ENCODE measurements around the gene IGDCC3.

IGDCC3 gene

DNA sequence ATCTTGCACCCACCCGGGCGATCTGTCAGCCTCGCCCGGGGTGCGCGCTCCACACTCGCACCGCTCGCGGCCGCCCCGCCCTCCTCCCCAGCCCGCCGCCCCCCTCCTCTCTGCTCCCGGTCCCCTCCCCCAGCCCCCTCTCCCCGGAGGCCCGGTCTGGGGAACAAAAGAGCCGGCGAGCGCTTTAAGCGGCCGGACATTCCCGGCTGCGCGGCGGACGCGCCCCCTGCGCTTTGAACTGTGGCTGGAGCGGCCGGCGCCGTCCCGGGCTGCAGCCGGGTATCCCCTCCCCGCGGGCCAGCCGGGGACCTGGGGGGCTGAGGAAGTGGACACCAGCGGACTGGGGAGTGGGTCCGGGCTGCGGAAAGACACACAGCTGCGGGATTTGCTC, at the start of gene IGDCC3:
TSS of gene IGDCC3 (minus strand) at position 27 of the 391 bp plus-strand sequence. CDS start 214 bp downstream, outside the sequence.
- CTCF ChIA-PET, result interaction anchor here (1.1 kb wide), 1 partner anchor 32 kb away, joined by 3 read pairs; no protein-coding TSS in a partner anchor
- TF ChIP-seq, protein P1, sequence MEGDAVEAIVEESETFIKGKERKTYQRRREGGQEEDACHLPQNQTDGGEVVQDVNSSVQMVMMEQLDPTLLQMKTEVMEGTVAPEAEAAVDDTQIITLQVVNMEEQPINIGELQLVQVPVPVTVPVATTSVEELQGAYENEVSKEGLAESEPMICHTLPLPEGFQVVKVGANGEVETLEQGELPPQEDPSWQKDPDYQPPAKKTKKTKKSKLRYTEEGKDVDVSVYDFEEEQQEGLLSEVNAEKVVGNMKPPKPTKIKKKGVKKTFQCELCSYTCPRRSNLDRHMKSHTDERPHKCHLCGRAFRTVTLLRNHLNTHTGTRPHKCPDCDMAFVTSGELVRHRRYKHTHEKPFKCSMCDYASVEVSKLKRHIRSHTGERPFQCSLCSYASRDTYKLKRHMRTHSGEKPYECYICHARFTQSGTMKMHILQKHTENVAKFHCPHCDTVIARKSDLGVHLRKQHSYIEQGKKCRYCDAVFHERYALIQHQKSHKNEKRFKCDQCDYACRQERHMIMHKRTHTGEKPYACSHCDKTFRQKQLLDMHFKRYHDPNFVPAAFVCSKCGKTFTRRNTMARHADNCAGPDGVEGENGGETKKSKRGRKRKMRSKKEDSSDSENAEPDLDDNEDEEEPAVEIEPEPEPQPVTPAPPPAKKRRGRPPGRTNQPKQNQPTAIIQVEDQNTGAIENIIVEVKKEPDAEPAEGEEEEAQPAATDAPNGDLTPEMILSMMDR (conservative IDR thresholded peaks at IDR 0.05; ENCODE audit: low read depth), result no peak
- H3K27ac ChIP-seq, result no peak within 1 kb of the TSS
- DNase-seq (ENCODE audit: low spot score), result no peak
- POLR2A ChIA-PET (ENCODE audit: low non-redundant PET), result no interaction called here

DNA sequence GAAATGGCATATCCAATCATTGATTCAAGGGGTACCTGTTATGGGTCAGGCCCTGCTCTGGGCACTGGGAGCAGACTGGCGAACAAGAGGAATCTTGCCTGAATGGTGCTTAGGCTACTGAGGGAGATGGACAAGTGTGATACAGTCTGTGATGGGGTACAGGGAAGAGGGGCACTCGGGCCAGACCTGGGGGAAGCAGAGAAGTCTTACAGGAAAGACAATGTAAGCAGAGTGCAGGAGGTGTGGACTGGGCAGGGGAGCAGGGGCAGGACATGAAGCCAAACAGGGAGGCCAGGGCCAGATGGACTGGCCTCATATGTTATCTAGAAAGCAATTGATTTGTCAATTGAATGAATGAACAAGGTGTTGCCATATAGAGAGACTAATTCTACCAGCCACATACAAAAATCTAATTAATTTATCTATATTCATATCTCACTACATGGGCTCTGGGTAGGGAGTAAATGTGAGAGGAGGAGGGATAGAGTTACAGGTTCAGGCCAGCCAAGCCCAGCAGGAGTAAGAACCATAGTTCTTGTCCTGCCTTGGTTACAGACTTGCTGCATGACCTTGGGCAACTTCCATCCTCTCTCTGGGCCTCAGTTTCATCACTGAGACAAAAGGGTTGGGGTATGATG, 48.5 kb upstream of the IGDCC3 start:
- no peak overlapping the region for H3K27ac ChIP-seq
- ChIA-PET POLR2A (ENCODE audit: low non-redundant PET) (no interaction called here), CTCF (no interaction called here)
- TF ChIP-seq, protein P1 (conservative IDR thresholded peaks at IDR 0.05; ENCODE audit: low read depth), result no peak
- DNase-seq (ENCODE audit: low spot score), result no peak

DNA sequence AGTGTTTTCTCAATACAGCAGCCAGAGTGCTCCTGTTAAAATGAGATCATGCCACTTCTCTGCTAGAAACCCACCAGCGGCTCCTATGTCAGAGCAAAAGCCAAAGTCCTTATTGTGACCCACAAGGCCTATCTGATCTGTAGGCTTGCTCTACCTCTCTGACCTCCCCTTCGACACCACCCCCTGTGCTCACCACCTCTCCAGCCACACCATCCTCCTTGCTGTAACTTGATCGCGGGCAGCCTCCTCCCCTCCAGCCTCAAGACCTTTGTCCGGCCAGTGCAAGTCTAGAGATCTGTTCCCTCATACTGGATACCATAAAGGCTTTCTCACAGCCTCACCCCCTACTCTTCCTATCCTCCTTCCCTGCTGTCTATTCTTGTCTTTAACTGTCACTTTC, 46.9 kb upstream of the IGDCC3 start:
- ChIA-PET CTCF (interaction anchor here (0.6 kb wide), 1 partner anchor 22 kb away, joined by 3 read pairs; no protein-coding TSS in a partner anchor), POLR2A (ENCODE audit: low non-redundant PET) (interaction anchor here (0.7 kb wide), 1 partner anchor 14 kb away, joined by 3 read pairs; no protein-coding TSS in a partner anchor)
- H3K27ac ChIP-seq, result no peak overlapping the region
- no peak for DNase-seq (ENCODE audit: low spot score)
- TF ChIP-seq, protein P1 (conservative IDR thresholded peaks at IDR 0.05; ENCODE audit: low read depth), result no peak

DNA sequence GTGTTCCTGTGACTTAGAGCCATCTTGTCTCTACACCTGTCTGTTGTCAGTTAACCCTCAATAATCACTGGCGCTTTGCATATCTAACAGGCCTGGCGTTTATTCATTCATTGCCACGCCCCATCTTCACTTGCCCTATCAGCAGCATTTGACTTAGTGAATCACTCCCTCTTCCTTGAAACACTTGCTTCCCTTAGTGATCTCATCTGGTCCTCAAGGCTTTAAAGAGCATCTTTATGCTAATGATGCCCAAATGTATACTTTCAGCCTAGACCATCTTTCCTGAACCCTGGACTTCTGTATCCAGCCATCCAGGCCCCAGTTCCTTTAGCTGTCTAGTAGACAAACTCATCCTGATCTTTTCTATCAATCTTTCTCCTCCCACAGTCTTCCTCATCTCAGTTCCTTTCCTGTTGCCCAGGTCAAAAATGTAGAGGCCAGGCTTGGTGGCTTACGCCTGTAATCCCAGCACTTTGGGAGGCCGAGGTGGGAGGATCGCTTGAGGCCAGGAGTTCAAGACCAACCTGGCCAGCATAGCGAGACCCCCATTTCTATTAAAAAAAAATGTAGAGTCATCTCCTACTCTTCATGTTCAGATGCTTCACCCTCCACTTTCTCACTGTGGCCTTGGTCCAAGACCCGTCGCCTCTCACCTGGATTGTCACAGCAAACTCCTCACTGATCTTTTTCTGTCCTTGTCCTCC, 46.3 kb upstream of the IGDCC3 start:
- ChIA-PET POLR2A (ENCODE audit: low non-redundant PET) (no interaction called here), CTCF (no interaction called here)
- no peak for DNase-seq (ENCODE audit: low spot score)
- TF ChIP-seq, protein P1 (conservative IDR thresholded peaks at IDR 0.05; ENCODE audit: low read depth), result no peak
- H3K27ac ChIP-seq, result no peak overlapping the region

DNA sequence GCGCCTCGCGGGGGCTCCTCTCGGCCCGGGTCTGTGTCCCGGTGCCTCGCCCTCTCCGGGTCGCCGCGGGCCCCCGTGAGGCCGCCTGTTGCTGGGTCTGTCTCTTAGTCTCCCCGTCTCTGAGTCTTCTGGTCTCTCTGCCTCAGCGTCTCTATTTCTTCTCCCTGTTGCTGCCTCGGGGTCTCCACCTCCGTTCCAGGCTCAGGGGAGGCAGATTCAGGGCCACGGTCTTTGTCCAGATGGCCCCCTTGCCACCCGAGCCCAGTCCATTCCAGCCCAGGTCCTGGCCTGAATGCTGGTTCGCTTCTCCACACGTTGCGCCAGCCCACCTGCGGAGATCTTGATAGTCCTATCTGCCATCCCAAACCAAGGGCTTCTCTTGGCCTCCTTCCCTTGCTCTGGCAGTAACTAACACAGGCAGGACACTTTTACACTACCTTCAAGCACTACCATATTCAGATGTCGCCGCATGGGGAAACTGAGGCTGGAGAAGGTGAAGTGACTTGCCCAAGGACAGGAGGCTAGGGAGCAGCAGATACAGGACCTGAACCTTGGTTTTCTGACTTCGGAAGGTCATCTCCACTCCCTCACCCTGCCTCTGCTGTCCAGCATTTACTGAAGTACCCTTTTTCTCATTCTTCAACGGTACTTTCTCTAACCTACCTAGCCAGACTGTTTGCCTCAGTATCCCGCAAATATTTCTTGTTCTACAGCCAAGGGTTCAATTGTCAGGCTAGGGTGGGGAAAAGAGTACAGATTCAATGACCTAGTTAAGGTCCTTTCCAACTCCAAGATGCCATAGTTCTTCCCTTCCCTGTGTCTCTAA, 45.6 kb upstream of the IGDCC3 start:
- ChIA-PET CTCF (interaction anchor here (0.8 kb wide), 1 partner anchor 11 kb away, joined by 3 read pairs; no protein-coding TSS in a partner anchor), POLR2A (ENCODE audit: low non-redundant PET) (no interaction called here)
- TF ChIP-seq, protein P1 (conservative IDR thresholded peaks at IDR 0.05; ENCODE audit: low read depth), result no peak
- DNase-seq (ENCODE audit: low spot score), result no peak
- no peak overlapping the region for H3K27ac ChIP-seq

Data from RWPE1 (cell line).